ENCODE data around the gene CYB5R3.

Gene CYB5R3

DNA sequence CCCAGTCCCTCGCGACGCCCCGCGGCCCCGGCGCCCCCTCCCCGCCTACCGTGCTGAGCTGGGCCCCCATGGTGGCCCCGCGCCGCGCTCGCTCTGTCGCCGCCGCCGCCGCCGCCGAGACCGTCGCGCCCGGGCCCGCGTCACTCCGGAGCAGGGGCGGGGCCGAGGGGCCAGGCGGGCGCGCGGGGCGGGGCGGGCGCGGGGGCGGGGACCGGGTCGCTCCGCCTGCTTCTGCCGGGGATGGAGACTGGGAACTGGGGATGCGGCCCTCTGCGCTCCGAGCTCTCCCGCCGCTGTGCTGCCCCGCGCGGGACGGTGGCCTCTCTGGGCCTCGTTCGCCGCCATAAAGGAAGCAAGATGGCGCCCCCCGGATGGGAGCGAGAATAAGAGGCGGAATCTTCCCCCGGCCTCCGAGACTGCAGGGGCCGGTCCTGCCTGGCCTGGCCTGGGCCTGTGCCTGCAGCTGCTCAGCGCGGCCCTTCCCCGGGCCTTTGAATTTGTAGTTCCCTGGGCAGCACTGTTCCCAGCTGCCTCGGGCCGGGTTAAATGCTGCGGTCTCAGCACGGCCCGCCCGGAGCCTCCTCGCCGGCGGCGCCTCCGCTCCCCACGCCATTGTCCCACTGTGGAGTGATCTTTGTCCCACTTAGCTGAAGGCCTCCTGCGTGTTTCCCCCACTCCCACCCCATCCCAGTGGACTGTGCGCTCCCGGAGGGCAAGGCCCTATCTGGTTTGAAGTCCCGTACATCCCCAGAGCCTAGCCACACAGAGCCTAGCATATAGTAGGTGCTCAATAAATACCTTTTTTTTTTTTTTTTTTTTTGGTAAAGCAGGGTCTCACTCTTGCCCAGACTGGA lies at the start of gene CYB5R3:
CYB5R3 (minus strand) TSS at position 147 of the 854 bp plus-strand sequence; CDS start at position 70, 77 bp downstream.
- peak; percentile 91 for DNase-seq

GRCh38 chr22:42697542-42698013 lies 48.4 kb upstream of the CYB5R3 start:
- no peak for DNase-seq

GRCh38 chr22:42696331-42696967 lies 47.3 kb upstream of the CYB5R3 start:
- DNase-seq = no peak

GRCh38 chr22:42695294-42695693 lies 46.1 kb upstream of the CYB5R3 start:
- no peak for DNase-seq

- no peak for DNase-seq
Observed at GRCh38 chr22:42693763-42694683, 44.8 kb upstream of the CYB5R3 start.

DNA sequence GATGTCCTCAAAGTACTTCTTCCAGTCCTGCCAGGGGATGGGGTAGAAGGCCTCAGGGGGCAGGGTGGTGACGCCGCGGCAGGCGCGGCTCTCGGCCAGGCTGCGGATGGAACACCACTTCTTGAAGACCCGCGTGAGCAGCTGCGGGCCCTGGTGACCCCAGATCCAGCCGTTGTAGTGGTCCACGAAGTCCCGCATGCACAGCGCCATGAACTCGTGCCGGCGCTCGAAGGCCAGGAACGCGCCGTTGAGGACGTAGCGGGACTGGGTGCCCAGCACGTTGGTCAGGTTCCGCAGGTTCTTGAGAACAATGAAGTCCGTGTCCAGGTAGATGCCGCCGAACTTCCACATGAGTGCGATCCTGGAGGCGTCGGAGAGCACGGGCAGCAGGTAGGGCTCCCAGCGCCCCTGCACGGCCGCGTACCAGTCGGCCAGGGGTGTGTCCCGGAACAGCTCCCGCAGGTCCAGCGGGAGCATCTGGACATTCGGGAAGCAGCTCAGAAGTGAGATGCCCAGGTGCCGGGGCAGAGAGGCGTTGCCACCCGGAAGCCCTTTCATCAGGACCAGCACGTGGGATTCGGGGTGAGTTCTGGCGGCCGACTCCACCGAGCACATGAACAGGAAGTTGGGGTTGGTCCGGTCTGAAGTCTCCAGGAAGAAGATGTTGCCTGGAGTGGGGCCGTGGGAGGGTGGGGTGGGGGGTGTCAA lies 44.0 kb upstream of the CYB5R3 start:
- no peak for DNase-seq

- DNase-seq = peak; percentile 8
Observed at GRCh38 chr22:42692239-42693054, 43.3 kb upstream of the CYB5R3 start.

- no peak for DNase-seq
Observed at GRCh38 chr22:42691440-42691839, 42.2 kb upstream of the CYB5R3 start.

DNA sequence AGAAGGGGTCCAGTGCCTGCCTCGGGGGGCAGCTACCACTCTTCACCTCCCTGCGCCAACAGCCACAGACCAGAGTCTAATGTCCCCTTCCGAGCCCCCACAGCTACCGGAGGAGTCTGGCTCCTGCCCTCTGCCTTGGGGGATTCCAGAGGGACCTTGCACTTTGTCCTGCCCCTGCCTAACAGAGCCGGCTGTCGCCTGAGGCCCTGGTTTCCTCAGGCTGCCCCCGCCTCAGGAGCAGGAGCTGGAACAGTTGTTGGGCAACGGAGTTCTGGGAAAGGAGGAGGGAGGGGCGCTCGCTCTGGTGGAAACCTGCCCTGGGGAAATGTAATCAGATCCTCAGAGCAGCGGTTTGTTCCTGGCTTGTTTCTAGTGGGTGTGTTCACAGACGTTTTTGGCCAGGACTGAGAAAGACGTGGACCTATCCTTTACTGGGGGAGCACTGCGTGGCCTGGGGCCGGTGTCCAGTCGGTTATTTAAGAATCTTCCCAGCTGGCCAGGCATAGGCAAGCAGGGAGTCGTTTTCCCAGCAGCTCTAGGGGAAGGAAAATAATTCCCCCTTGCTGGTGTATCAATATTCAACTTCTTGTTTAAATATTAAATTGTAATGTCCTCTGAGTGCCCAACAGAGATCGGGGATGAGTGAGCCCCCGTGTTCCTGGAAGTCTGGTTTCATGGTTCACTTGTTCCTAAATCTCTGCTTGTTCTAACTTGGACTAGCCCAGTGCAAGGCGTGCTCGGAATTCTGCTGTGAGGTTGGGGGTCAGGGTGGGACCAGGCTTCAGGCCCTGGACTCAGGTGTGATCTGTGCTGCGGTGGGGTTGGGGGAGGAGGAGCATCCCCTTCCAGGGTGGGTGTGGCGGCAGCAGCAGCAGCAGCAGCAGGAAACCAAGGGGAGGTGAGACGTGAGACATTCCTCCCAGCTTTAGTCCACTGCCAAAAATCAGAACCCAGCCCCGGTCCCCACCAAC lies 39.3 kb upstream of the CYB5R3 start:
- no peak for DNase-seq

- DNase-seq = no peak
Observed at GRCh38 chr22:42686756-42687491, 37.7 kb upstream of the CYB5R3 start.

GRCh38 chr22:42685941-42686653 lies 36.9 kb upstream of the CYB5R3 start:
- no peak for DNase-seq

GRCh38 chr22:42684462-42685195 lies 35.4 kb upstream of the CYB5R3 start:
- no peak for DNase-seq

DNA sequence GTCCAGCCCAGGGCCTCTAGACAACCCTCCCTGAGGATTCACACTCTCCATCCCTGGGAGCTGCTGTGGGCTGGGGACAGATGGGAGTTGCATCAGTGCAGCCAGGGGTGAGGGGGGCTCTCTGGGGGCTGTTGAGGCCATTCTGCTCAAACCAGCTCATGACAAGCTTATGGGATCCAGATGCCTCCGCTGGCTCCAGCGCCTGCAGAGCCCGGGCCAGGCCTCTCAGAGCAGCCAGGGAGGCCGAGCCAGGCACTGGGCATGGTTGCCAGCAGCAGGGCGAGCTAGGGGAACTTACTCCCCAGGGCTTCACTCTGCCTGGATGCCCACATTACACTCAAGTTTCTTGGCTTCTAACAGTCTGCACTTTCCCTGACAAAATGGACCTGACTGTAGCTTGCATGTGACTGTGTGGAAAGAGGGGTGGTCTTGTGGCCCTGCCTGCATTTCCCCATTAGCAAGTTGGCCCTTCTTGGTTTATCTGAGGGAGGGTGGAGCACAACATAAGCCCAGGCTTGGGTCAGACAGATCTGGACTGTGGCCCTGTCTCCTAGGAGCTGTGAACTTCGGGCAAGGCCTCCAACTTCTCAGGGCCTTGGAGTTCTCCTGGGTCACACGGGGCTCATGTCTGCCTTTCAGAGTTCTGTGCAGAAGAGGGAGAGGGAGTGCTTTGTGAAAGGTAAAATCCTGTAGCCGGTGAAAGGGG lies 34.5 kb upstream of the CYB5R3 start:
- no peak for DNase-seq

- no peak for DNase-seq
Observed at GRCh38 chr22:42682113-42682851, 33.1 kb upstream of the CYB5R3 start.

DNA sequence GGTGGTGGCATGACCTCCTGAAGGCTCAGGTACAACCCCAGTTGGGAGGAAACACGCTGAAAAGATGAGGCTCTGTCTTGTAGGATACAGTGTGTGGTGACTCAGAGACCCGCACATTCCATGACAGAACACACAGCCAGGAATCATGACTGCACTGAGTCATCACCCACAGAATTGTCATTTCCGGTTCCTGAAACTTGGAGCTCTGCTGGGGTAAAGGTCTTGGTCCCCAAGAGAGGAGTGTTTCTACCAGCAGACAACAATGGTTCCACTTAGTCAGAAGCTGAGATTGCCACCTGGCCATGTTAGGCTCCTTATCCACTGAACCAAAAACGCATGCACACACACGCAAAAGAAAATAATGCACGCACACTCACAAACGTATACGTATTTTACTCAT lies 31.5 kb upstream of the CYB5R3 start:
- peak; percentile 55 for DNase-seq

- no peak for DNase-seq
Observed at GRCh38 chr22:42679691-42680090, 30.5 kb upstream of the CYB5R3 start.

DNA sequence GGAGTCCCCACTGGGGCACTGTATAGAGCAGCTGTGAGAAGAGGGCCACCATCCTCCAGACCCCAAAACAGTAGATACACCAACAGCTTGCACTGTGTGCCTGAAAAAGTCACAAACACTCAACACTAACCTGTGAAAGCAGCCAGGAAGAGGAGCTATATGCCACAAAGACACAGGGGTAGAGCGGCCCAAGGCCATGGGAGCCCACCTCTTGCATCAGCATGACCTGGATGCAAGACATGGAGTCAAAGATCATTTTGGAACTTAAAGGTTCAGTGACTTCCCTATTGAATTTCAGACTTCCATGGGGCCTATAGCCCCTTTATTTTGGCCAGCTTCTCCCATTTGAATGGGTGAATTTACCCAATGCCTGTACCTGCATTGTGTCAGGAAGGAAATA lies 29.7 kb upstream of the CYB5R3 start:
- no peak for DNase-seq

All from DMS53 (cell line).